HEK293 (cell line): ENCODE data around the gene KMT2D.
A peak's percentile ranks its signal among the peaks of the same experiment; 100 is the strongest.

ENCODE experiments used
- CTCF ChIA-PET: fragments of 350-600 bp; formaldehyde crosslinking; extraction: SDS; loops from one replicate; lab custom pipeline; 2021; ENCODE audit warnings: antibody characterized with exemption; lab: Yijun Ruan, JAX
- POLR2A ChIA-PET: fragments of 300-600 bp; formaldehyde crosslinking; extraction: SDS; loops from one replicate; lab custom pipeline; 2020; ENCODE audit warnings: antibody characterized with exemption, inconsistent platforms; lab: Yijun Ruan, JAX
- H3K27ac ChIP-seq: fragments of 200-500 bp; sonication (Bioruptor generic); 2 replicates; pipeline ENCODE4 v1.5.1; 2014; ENCODE audit warnings: low read depth, low read length, control low read depth, inconsistent platforms; ENCODE audit errors: extremely low read depth
- H3K36me3 ChIP-seq, 2 experiments: fragments of 200-500 bp in 1 of 2; sonication (Bioruptor generic) in 1 of 2; 1 replicate in 1 of 2; 2 replicates in 1 of 2; pipeline ENCODE4 v1.5.1; 2014 to 2017; ENCODE audit warnings: inconsistent platforms in 2 of 2, low read length in 2 of 2; ENCODE audit not compliant: control insufficient read depth in 2 of 2, insufficient read depth in 1 of 2
- H3K4me1 ChIP-seq: fragments of 200-500 bp; sonication (Bioruptor generic); 2 replicates; pipeline ENCODE4 v1.5.1; 2014; ENCODE audit warnings: mild to moderate bottlenecking, low read length, inconsistent platforms; ENCODE audit not compliant: control insufficient read depth, insufficient read depth
- H3K4me3 ChIP-seq: 2 replicates; pipeline ENCODE4 v1.5.1; 2011; ENCODE audit warnings: low read depth, mild to moderate bottlenecking, control low read depth, low read length, moderate library complexity
- H3K9me3 ChIP-seq: fragments of 200-500 bp; sonication (Bioruptor generic); 2 replicates; pipeline ENCODE4 v1.5.1; 2014; ENCODE audit warnings: low read depth, low read length, inconsistent platforms; ENCODE audit not compliant: control insufficient read depth, insufficient read depth
- HOXA7 ChIP-seq: sonication (generic); formaldehyde crosslinking; IDR thresholded peaks from 2 replicates; pipeline ENCODE4 v1.8.1; 2022; ENCODE audit warnings: missing genetic modification reagents, borderline replicate concordance
- KLF1 ChIP-seq: fragments of 450-650 bp; formaldehyde crosslinking; IDR thresholded peaks from 2 replicates; pipeline ENCODE4 v1.5.1; 2016; ENCODE audit warnings: missing biosample characterization, missing genetic modification characterization
- SCRT1 ChIP-seq: fragments of 450-650 bp; formaldehyde crosslinking; IDR thresholded peaks from 2 replicates; pipeline ENCODE4 v1.5.1; 2016; ENCODE audit warnings: missing biosample characterization, missing genetic modification characterization, borderline replicate concordance
- YY1 ChIP-seq: fragments of 450-650 bp; formaldehyde crosslinking; IDR thresholded peaks from 2 replicates; pipeline ENCODE4 v1.5.1; 2018; ENCODE audit warnings: missing biosample characterization, missing genetic modification characterization
- ZBTB17 ChIP-seq: fragments of 450-650 bp; formaldehyde crosslinking; IDR thresholded peaks from 2 replicates; pipeline ENCODE4 v1.5.1; 2016; ENCODE audit warnings: missing biosample characterization, missing genetic modification characterization
- ZNF138 ChIP-seq: fragments of 450-650 bp; formaldehyde crosslinking; IDR thresholded peaks from 2 replicates; pipeline ENCODE4 v1.5.1; 2016; ENCODE audit warnings: missing biosample characterization, missing genetic modification characterization, borderline replicate concordance
- ZNF341 ChIP-seq: fragments of 450-650 bp; formaldehyde crosslinking; IDR thresholded peaks from 2 replicates; pipeline ENCODE4; 2016; ENCODE audit warnings: low read depth, missing biosample characterization, missing genetic modification characterization
- ZNF366 ChIP-seq: fragments of 450-650 bp; formaldehyde crosslinking; conservative IDR thresholded peaks from 2 replicates; pipeline ENCODE4 v1.5.1; 2016; ENCODE audit warnings: missing biosample characterization, missing genetic modification characterization
- ZNF394 ChIP-seq: fragments of 450-650 bp; formaldehyde crosslinking; IDR thresholded peaks from 2 replicates; pipeline ENCODE4 v1.5.1; 2016; ENCODE audit warnings: missing biosample characterization, missing genetic modification characterization, mild to moderate bottlenecking, moderate library complexity, borderline replicate concordance
- ZNF558 ChIP-seq: fragments of 450-650 bp; formaldehyde crosslinking; IDR thresholded peaks from 2 replicates; pipeline ENCODE4 v1.5.1; 2016; ENCODE audit warnings: missing biosample characterization, missing genetic modification characterization
- ZNF664 ChIP-seq: fragments of 450-650 bp; formaldehyde crosslinking; IDR thresholded peaks from 2 replicates; pipeline ENCODE4 v1.5.1; 2016; ENCODE audit warnings: missing biosample characterization, missing genetic modification characterization
- ZNF792 ChIP-seq: fragments of 450-650 bp; formaldehyde crosslinking; IDR thresholded peaks from 2 replicates; pipeline ENCODE4 v1.5.1; 2016; ENCODE audit warnings: missing biosample characterization, missing genetic modification characterization
- ZNF837 ChIP-seq: fragments of 450-650 bp; formaldehyde crosslinking; IDR thresholded peaks from 2 replicates; pipeline ENCODE4 v1.5.1; 2016; ENCODE audit warnings: missing biosample characterization, missing genetic modification characterization
- ZSCAN23 ChIP-seq: fragments of 450-650 bp; formaldehyde crosslinking; IDR thresholded peaks from 2 replicates; pipeline ENCODE4 v1.5.1; 2016; ENCODE audit warnings: missing biosample characterization, missing genetic modification characterization
- ZSCAN30 ChIP-seq: fragments of 450-650 bp; IDR thresholded peaks from 2 replicates; pipeline ENCODE4 v1.5.1; 2018; ENCODE audit warnings: missing biosample characterization, mild to moderate bottlenecking, missing genetic modification characterization, moderate library complexity
- TF ChIP-seq, protein P1 (sequence below): fragments of 450-650 bp; formaldehyde crosslinking; IDR thresholded peaks from 2 replicates; pipeline ENCODE4 v1.5.1; 2016; ENCODE audit warnings: missing biosample characterization, missing genetic modification characterization
- TF ChIP-seq, protein P2 (sequence below): fragments of 450-650 bp; formaldehyde crosslinking; IDR thresholded peaks from 2 replicates; pipeline ENCODE4 v1.5.1; 2017; ENCODE audit warnings: missing biosample characterization, missing genetic modification characterization
- TF ChIP-seq, protein P3 (sequence below): fragments of 450-650 bp; IDR thresholded peaks from 2 replicates; pipeline ENCODE4 v1.5.1; 2018; ENCODE audit warnings: missing biosample characterization, mild to moderate bottlenecking, missing genetic modification characterization
- TF ChIP-seq, protein P4 (sequence below): fragments of 450-650 bp; formaldehyde crosslinking; IDR thresholded peaks from 2 replicates; pipeline ENCODE4 v1.5.1; 2017; ENCODE audit warnings: missing biosample characterization, missing genetic modification characterization
- TF ChIP-seq, protein P5 (sequence below): fragments of 450-650 bp; formaldehyde crosslinking; IDR thresholded peaks from 2 replicates; pipeline ENCODE4 v1.5.1; 2016; ENCODE audit warnings: missing biosample characterization, missing genetic modification characterization

Gene KMT2D

DNA sequence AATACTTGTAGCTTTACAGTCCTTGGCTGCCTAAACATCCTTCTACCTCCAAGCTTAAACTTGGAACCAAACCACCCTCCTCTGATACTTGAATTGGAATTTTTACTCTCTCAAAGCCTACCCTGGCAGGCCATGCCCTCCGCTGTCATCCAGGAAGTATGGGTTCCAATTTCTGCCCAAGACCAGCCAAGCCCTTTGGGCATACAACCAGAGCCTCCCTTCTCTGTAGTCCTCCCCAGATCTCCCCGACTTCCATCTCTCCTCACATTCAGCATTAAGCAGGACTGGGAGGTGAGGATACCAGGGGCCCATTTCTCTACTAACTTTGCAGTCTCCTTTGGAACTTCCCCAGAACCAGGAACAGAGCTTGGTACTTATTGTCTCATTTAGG lies 34.4 kb upstream of the KMT2D start (continued):
- TF ChIP-seq, protein P1, sequence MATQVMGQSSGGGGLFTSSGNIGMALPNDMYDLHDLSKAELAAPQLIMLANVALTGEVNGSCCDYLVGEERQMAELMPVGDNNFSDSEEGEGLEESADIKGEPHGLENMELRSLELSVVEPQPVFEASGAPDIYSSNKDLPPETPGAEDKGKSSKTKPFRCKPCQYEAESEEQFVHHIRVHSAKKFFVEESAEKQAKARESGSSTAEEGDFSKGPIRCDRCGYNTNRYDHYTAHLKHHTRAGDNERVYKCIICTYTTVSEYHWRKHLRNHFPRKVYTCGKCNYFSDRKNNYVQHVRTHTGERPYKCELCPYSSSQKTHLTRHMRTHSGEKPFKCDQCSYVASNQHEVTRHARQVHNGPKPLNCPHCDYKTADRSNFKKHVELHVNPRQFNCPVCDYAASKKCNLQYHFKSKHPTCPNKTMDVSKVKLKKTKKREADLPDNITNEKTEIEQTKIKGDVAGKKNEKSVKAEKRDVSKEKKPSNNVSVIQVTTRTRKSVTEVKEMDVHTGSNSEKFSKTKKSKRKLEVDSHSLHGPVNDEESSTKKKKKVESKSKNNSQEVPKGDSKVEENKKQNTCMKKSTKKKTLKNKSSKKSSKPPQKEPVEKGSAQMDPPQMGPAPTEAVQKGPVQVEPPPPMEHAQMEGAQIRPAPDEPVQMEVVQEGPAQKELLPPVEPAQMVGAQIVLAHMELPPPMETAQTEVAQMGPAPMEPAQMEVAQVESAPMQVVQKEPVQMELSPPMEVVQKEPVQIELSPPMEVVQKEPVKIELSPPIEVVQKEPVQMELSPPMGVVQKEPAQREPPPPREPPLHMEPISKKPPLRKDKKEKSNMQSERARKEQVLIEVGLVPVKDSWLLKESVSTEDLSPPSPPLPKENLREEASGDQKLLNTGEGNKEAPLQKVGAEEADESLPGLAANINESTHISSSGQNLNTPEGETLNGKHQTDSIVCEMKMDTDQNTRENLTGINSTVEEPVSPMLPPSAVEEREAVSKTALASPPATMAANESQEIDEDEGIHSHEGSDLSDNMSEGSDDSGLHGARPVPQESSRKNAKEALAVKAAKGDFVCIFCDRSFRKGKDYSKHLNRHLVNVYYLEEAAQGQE (tag by site-specific recombination): no peak
- TF ChIP-seq ZBTB17 (tag by site-specific recombination): no peak

DNA sequence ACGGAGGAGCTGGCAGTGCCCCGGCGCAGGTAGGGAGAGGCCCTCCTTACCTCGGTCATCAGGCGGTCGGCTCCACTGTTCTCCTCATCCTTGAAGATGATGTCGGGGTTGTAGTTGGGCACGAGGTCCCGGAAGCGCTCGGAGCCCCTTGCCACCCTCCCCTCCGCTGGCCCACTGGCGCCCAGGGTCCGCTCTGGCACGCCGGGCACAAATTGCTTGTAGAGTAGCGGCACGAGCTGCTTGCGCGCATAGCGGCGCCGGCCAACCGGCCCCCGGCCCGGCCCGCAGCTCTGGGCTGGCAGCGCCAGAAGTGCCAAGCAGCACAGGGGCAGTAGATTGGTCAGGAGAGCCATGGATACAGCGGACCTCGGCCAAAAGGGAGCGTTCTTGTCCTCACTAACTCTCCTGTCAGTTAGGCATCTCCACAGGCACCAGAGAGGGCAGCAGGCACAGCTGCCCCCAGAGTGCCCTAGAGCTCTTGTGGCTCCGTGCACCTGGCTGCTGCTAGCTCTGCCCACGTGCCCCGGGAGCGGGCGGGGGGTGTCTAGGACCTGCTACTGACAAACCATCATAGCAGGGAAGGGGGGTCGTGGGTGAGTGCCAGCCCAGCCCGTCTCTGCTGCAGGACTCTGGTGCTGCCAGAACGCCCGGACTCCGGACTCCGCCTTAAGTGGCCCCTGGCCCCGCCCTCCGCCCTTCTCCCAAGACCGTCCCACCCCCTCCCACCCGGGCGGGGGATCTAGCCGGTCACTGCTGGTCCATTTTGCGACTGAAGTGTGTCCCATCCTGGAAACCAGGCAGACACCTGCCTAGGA lies 33.8 kb upstream of the KMT2D start, which contains the start of gene DHH:
Gene DHH (minus strand): TSS at position 642 of the 815 bp plus-strand sequence. CDS start 289 bp downstream, at position 353.
- ChIA-PET CTCF (interaction anchor here (0.6 to 5.0 kb wide), 11 partner anchors 8 to 170 kb away, joined by 3 to 74 read pairs (median 3); partner anchors contain the start of gene TUBA1B), POLR2A (interaction anchor here (1.0 to 4.8 kb wide), 3 partner anchors 16 to 36 kb away, joined by 3 to 28 read pairs (median 12); partner anchors contain the start of genes LMBR1L, RHEBL1 and TUBA1B)
- TF ChIP-seq ZNF558 (tag by site-specific recombination) (no peak), ZNF341 (tag by site-specific recombination) (peak; percentile 57), KLF1 (tag by site-specific recombination) (peak; percentile 68)
- H3K4me3 ChIP-seq: no peak within 1 kb of the TSS
- H3K9me3 ChIP-seq: no peaks in the 10 kb centered on the region
- peaks cover 5 to 38% of the 10 kb centered on the region in 2 experiments; a peak in 2 of 3 replicates for H3K36me3 ChIP-seq
- no peak within 1 kb of the TSS for H3K27ac ChIP-seq
- H3K4me1 ChIP-seq: no peaks in the 10 kb centered on the region

DNA sequence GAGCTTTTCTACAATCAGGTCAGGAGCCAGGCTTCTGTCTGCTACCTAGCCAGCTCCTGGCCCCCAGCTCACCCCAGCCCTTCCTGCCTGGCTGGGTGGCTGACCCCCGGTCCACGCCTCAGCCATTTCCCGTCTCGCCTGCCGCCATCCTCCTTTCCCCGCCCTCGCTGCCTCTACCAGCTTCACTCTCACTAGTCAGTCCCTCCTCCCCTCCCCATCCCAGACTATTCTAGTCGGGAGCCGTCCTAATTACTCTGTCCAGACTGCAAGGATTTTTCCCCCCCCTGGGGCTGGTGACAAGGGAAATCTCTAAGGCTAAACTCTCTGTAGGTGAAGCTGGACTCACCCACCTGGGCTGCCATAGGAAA lies 33.2 kb upstream of the KMT2D start:
- Histone ChIP-seq H3K9me3 (no peaks in the 10 kb centered on the region), H3K36me3 (peaks cover 3 to 33% of the 10 kb centered on the region in 2 experiments; a peak in 2 of 3 replicates), H3K4me3 (no peak overlapping the region), H3K27ac (no peak overlapping the region), H3K4me1 (no peaks in the 10 kb centered on the region)
- CTCF ChIA-PET: interaction anchor here (0.6 to 5.0 kb wide), 7 partner anchors 10 to 98 kb away, joined by 3 to 74 read pairs (median 7); partner anchors contain the start of gene TUBA1B
- POLR2A ChIA-PET: interaction anchor here (0.5 to 4.8 kb wide), 3 partner anchors 17 to 420 kb away, joined by 3 to 28 read pairs (median 12); partner anchors contain the start of genes LMBR1L and TUBA1B
- TF ChIP-seq ZNF394 (tag by site-specific recombination): no peak
- TF ChIP-seq HOXA7: no peak
- TF ChIP-seq, protein P2, sequence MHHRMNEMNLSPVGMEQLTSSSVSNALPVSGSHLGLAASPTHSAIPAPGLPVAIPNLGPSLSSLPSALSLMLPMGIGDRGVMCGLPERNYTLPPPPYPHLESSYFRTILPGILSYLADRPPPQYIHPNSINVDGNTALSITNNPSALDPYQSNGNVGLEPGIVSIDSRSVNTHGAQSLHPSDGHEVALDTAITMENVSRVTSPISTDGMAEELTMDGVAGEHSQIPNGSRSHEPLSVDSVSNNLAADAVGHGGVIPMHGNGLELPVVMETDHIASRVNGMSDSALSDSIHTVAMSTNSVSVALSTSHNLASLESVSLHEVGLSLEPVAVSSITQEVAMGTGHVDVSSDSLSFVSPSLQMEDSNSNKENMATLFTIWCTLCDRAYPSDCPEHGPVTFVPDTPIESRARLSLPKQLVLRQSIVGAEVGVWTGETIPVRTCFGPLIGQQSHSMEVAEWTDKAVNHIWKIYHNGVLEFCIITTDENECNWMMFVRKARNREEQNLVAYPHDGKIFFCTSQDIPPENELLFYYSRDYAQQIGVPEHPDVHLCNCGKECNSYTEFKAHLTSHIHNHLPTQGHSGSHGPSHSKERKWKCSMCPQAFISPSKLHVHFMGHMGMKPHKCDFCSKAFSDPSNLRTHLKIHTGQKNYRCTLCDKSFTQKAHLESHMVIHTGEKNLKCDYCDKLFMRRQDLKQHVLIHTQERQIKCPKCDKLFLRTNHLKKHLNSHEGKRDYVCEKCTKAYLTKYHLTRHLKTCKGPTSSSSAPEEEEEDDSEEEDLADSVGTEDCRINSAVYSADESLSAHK: no peak
- no peak for TF ChIP-seq ZNF837 (tag by site-specific recombination)
- no peak for TF ChIP-seq ZSCAN23
- TF ChIP-seq, protein P3, sequence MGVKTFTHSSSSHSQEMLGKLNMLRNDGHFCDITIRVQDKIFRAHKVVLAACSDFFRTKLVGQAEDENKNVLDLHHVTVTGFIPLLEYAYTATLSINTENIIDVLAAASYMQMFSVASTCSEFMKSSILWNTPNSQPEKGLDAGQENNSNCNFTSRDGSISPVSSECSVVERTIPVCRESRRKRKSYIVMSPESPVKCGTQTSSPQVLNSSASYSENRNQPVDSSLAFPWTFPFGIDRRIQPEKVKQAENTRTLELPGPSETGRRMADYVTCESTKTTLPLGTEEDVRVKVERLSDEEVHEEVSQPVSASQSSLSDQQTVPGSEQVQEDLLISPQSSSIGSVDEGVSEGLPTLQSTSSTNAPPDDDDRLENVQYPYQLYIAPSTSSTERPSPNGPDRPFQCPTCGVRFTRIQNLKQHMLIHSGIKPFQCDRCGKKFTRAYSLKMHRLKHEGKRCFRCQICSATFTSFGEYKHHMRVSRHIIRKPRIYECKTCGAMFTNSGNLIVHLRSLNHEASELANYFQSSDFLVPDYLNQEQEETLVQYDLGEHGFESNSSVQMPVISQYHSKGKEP (tag by site-specific recombination): no peak
- TF ChIP-seq, protein P4, sequence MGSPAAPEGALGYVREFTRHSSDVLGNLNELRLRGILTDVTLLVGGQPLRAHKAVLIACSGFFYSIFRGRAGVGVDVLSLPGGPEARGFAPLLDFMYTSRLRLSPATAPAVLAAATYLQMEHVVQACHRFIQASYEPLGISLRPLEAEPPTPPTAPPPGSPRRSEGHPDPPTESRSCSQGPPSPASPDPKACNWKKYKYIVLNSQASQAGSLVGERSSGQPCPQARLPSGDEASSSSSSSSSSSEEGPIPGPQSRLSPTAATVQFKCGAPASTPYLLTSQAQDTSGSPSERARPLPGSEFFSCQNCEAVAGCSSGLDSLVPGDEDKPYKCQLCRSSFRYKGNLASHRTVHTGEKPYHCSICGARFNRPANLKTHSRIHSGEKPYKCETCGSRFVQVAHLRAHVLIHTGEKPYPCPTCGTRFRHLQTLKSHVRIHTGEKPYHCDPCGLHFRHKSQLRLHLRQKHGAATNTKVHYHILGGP (tag by site-specific recombination): no peak
- no peak for TF ChIP-seq ZNF366 (tag by site-specific recombination)
- no peak for TF ChIP-seq ZNF664 (tag by site-specific recombination)
- no peak for TF ChIP-seq SCRT1 (tag by site-specific recombination)
- TF ChIP-seq ZNF792: no peak
- TF ChIP-seq YY1 (tag by site-specific recombination): no peak
- TF ChIP-seq, protein P5, sequence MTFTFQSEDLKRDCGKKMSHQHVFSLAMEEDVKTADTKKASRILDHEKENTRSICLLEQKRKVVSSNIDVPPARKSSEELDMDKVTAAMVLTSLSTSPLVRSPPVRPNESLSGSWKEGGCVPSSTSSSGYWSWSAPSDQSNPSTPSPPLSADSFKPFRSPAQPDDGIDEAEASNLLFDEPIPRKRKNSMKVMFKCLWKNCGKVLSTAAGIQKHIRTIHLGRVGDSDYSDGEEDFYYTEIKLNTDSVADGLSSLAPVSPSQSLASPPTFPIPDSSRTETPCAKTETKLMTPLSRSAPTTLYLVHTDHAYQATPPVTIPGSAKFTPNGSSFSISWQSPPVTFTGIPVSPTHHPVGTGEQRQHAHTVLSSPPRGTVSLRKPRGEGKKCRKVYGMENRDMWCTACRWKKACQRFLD: no peak
- no peak for TF ChIP-seq ZNF138 (tag by site-specific recombination)
- TF ChIP-seq ZSCAN30 (tag by site-specific recombination): no peak
